GM12874 (cell line): ENCODE measurements around the gene PPIF.
A peak's percentile ranks its signal among the peaks of the same experiment; 100 is the strongest.

ENCODE experiments used
- TF ChIP-seq, protein P1 (sequence below): IDR thresholded peaks from 2 replicates; pipeline ENCODE4 v1.5.1; 2011; ENCODE audit warnings: low read depth, mild to moderate bottlenecking, control low read depth, low read length, moderate library complexity; ENCODE audit not compliant: insufficient read depth

The PPIF gene

DNA sequence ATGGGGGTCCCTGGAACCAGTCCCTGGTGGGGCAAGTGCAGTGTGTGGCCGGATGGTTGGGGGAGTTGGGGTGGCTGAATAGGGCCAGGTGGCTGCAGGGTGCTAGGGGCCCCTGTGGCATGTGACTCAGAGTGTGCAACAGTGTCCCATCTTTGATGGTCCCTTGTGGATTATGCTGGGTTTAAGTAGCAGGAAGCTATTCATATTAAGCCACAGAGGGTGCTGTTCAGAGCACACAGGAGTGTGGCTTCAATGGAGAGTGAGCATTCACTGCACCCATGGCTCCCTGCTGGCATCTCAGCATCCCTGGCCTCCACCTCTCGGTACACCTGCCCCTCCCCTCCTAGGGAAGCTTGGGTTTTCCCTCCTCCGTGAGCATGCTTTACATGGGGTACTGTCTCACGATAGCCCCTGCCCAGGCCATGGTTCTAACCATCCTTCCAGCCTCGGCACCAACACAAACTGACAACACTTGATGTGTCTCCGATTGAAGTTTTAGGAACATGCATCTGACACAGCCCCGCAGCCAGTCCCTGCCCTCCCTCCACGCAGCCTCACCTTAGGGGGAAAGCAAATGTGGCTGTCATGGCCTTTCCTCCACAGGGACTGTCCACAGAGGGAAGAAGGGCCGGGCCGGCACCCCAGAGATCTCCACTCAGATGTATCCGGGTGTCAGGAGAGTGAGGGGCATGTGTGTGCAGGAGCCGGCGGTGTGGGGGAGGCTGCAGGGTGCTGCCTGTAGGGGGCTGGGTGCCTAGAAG, 30.4 kb upstream of the PPIF start:
- TF ChIP-seq, protein P1, sequence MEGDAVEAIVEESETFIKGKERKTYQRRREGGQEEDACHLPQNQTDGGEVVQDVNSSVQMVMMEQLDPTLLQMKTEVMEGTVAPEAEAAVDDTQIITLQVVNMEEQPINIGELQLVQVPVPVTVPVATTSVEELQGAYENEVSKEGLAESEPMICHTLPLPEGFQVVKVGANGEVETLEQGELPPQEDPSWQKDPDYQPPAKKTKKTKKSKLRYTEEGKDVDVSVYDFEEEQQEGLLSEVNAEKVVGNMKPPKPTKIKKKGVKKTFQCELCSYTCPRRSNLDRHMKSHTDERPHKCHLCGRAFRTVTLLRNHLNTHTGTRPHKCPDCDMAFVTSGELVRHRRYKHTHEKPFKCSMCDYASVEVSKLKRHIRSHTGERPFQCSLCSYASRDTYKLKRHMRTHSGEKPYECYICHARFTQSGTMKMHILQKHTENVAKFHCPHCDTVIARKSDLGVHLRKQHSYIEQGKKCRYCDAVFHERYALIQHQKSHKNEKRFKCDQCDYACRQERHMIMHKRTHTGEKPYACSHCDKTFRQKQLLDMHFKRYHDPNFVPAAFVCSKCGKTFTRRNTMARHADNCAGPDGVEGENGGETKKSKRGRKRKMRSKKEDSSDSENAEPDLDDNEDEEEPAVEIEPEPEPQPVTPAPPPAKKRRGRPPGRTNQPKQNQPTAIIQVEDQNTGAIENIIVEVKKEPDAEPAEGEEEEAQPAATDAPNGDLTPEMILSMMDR: 0 out of 2 replicates have a peak, but pooled peaks have one; percentile 8

DNA sequence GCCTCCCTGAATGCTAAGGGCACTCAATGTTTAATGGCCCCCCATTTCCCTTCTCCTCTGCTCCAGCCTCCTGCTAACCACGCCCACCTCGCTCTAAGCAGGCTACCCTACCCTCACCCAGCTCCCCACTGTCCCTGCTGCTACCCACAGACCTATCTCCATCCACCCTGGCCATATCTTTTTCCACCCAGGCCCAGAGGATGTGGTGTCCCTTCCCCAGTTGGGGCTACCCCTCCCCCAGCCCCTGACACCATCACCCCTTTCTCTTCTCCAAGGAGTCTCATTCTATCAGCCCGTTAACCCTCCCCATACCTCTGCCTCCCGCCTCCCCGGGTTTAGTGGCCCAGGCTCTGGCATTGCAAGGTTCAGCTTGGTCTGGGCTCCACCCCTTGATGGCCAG, 28.9 kb upstream of the PPIF start:
- TF ChIP-seq, protein P1: no peak

GRCh38 chr10:79319115-79319771, 28.0 kb upstream of the PPIF start:
- TF ChIP-seq, protein P1: no peak

- TF ChIP-seq, protein P1: no peak
Observed at GRCh38 chr10:79320316-79320715, 27.0 kb upstream of the PPIF start.

DNA sequence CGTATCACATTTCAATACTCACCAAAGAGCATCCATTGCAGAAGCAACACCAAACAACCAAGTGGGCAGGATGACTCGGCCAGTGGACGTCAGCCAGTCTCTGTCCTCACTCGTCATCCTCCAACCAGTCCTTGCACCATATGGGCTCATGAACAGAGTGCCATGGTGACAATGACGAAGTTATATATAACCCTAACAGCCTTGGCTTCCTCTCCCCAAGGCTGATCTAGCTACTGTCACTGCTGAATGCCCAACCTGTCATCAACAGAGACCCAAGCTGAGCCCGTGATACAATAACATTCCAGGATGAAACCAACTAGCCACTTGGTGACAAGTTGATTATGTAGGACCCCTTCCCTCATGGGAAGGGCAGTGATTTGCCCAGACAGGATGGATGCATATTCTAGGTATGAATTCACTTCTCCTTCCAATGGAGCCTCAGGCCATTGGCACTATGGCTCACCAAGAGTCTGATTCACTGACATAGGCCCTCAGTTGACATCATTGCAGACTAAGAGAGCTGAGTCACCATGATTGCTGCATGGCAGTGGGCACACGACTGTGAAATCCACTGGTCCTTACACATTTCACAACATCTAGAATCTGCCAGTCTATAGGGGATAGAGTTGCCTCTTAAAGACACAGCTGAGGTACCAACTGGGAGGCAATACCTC, 26.3 kb upstream of the PPIF start:
- TF ChIP-seq, protein P1: no peak

GRCh38 chr10:79321494-79321882, 25.8 kb upstream of the PPIF start:
- TF ChIP-seq, protein P1: no peak

- TF ChIP-seq, protein P1: no peak
Observed at GRCh38 chr10:79321951-79322350, 25.3 kb upstream of the PPIF start.
